HEK293 (cell line): ENCODE data around the gene MEGF6.
A peak's percentile ranks its signal among the peaks of the same experiment; 100 is the strongest.

Experiments used
- CTCF ChIP-seq: fragments of 450-650 bp; formaldehyde crosslinking; IDR thresholded peaks from 2 replicates; pipeline ENCODE4 v1.5.1; 2016; ENCODE audit warnings: missing biosample characterization, missing genetic modification characterization
- KLF16 ChIP-seq: fragments of 450-650 bp; formaldehyde crosslinking; IDR thresholded peaks from 2 replicates; pipeline ENCODE4 v1.5.1; 2017; ENCODE audit warnings: missing biosample characterization, missing genetic modification characterization
- KLF17 ChIP-seq: fragments of 450-650 bp; formaldehyde crosslinking; IDR thresholded peaks from 2 replicates; pipeline ENCODE4 v1.5.1; 2016; ENCODE audit warnings: missing biosample characterization, missing genetic modification characterization
- SETDB1 ChIP-seq: IDR thresholded peaks from one replicate; pipeline ENCODE4 v1.6.1; 2017; ENCODE audit warnings: mild to moderate bottlenecking, low read length, moderate library complexity, mixed read lengths; ENCODE audit not compliant: insufficient read length
- ZNF18 ChIP-seq: fragments of 450-650 bp; formaldehyde crosslinking; IDR thresholded peaks from 2 replicates; pipeline ENCODE4 v1.5.1; 2016; ENCODE audit warnings: missing biosample characterization, missing genetic modification characterization
- ZNF580 ChIP-seq: fragments of 450-650 bp; formaldehyde crosslinking; IDR thresholded peaks from 2 replicates; pipeline ENCODE4 v1.5.1; 2016; ENCODE audit warnings: missing biosample characterization, missing genetic modification characterization
- ZNF658 ChIP-seq: fragments of 450-650 bp; formaldehyde crosslinking; IDR thresholded peaks from 2 replicates; pipeline ENCODE4; 2016; ENCODE audit warnings: missing biosample characterization, missing genetic modification characterization

- TF ChIP-seq KLF17 (tag by site-specific recombination) (peak; percentile 79), ZNF658 (tag by site-specific recombination) (no peak), ZNF18 (tag by site-specific recombination) (no peak), CTCF (tag by site-specific recombination) (no peak), SETDB1 (no peak), KLF16 (tag by site-specific recombination) (no peak), ZNF580 (tag by site-specific recombination) (no peak)
These were observed 64.0 kb downstream of the MEGF6 start for GRCh38 chr1:3547055-3548005.
